Liver (tissue), 9 donors: ENCODE measurements around the gene SCN8A. TPM values are rescaled to one million over a fixed set of nuclear protein-coding genes. Genes with fewer than 3 reads are reported as not detected.
A peak's percentile ranks its signal among the peaks of the same experiment; 100 is the strongest.

ENCODE experiments used
- DNase-seq: peaks from one replicate; pipeline ENCODE4 v3.0.0-alpha.2; 2017; ENCODE audit warnings: low spot score
- H3K27ac ChIP-seq, 2 donors: one replicate each; pipeline ENCODE4 v1.7.0; 2013; ENCODE audit warnings: inconsistent platforms in 2 of 2, low read length in 2 of 2, control low read depth in 1 of 2, low read depth in 1 of 2, mild to moderate bottlenecking in 1 of 2
- H3K27me3 ChIP-seq, 4 donors: one replicate each; pipeline versions ENCODE4 v1.6.1 to v1.7.0; 2013; ENCODE audit warnings: low read length in 3 of 4, inconsistent platforms in 1 of 4, mild to moderate bottlenecking in 1 of 4, moderate library complexity in 1 of 4; ENCODE audit not compliant: control insufficient read depth in 4 of 4, insufficient read depth in 4 of 4
- H3K36me3 ChIP-seq, 4 donors: one replicate each; pipeline versions ENCODE4 v1.6.1 to v1.7.0; 2013; ENCODE audit warnings: low read length in 3 of 4, mild to moderate bottlenecking in 3 of 4, low read depth in 1 of 4, moderate library complexity in 1 of 4; ENCODE audit not compliant: control insufficient read depth in 4 of 4, insufficient read depth in 3 of 4
- H3K4me1 ChIP-seq, 4 donors: one replicate each; pipeline versions ENCODE4 v1.6.1 to v1.7.0; 2013; ENCODE audit warnings: low read length in 3 of 4, mild to moderate bottlenecking in 3 of 4, moderate library complexity in 1 of 4; ENCODE audit not compliant: control insufficient read depth in 4 of 4, insufficient read depth in 4 of 4
- H3K4me3 ChIP-seq, 3 donors: one replicate each; pipeline versions ENCODE4 v1.6.1 to v1.7.0; 2013; ENCODE audit warnings: low read length in 3 of 3, control low read depth in 1 of 3, low read depth in 1 of 3, mild to moderate bottlenecking in 1 of 3
- H3K9ac ChIP-seq, 2 donors: one replicate each; pipeline ENCODE4 v1.7.0; 2013; ENCODE audit warnings: low read length in 2 of 2, mild to moderate bottlenecking in 2 of 2, moderate library complexity in 2 of 2, control low read depth in 1 of 2, low read depth in 1 of 2
- H3K9me3 ChIP-seq, 4 donors: one replicate each; pipeline versions ENCODE4 v1.6.1 to v1.7.0; 2013; ENCODE audit warnings: low read length in 3 of 4; ENCODE audit not compliant: control insufficient read depth in 4 of 4
- CTCF ChIP-seq: fragments of 150-350 bp; IDR thresholded peaks from 2 replicates; pipeline ENCODE4 v1.5.1; 2017; ENCODE audit warnings: improper control_type of control experiment, low read depth, low read length; ENCODE audit not compliant: missing input control
- FOXA1 ChIP-seq: IDR thresholded peaks from 2 replicates; pipeline ENCODE4 v1.6.1; 2016; ENCODE audit warnings: antibody characterized with exemption
- HNF4A ChIP-seq, 2 donors: conservative IDR thresholded peaks; 2 replicates each; pipeline ENCODE4 v1.6.1; 2016; ENCODE audit warnings: antibody characterized with exemption in 2 of 2, mild to moderate bottlenecking in 2 of 2
- HNF4G ChIP-seq: IDR thresholded peaks from 2 replicates; pipeline ENCODE4 v1.6.1; 2016; ENCODE audit warnings: antibody characterized with exemption
- JUND ChIP-seq, 2 donors: IDR thresholded peaks; 2 replicates each; pipeline ENCODE4 v1.6.1; 2016; ENCODE audit warnings: antibody characterized with exemption in 2 of 2
- MAX ChIP-seq: IDR thresholded peaks from 2 replicates; pipeline ENCODE4 v1.6.1; 2016; ENCODE audit warnings: antibody characterized with exemption
- NR2F2 ChIP-seq: IDR thresholded peaks from 2 replicates; pipeline ENCODE4 v1.6.1; 2016; ENCODE audit warnings: antibody characterized with exemption
- RAD21 ChIP-seq, 2 donors: IDR thresholded peaks; 2 replicates each; pipeline ENCODE4 v1.6.1; 2016; ENCODE audit warnings: antibody characterized with exemption in 2 of 2, mild to moderate bottlenecking in 2 of 2
- YY1 ChIP-seq: IDR thresholded peaks from 2 replicates; pipeline ENCODE4 v1.6.1; 2016; ENCODE audit warnings: antibody characterized with exemption, mild to moderate bottlenecking
- WGBS: extraction: QIAGEN DNeasy Blood & Tissue Kit; methylation state at CpG from one replicate; pipeline ENCODE4 v1.1.7; 2013; 5-methylcytosine and 5-hydroxymethylcytosine counted together
- polyA plus RNA-seq, 2 donors: library from polyadenylated mRNA; stranded (reverse) in 1 of 2; unstranded in 1 of 2; fragments of 200-250 nt in 1 of 2; fragments of >200 nt in 1 of 2; fragmentation: Nextera tagmentation in 1 of 2; extraction: Ambion mirVana in 1 of 2; gene quantifications; one replicate each; pipeline versions ENCODE4 v1.2.1 to v1.2.3, GENCODE V29; 2013 to 2015
- total RNA-seq, 2 donors: library from RNA; depleted of rRNA; stranded (reverse); fragments of >200 nt; gene quantifications; one replicate each; pipeline ENCODE4 v1.2.3, GENCODE V29; 2014
- TF ChIP-seq, protein P1 (sequence below): IDR thresholded peaks from 2 replicates; pipeline ENCODE4 v1.6.1; 2016; ENCODE audit warnings: antibody characterized with exemption, mild to moderate bottlenecking
- TF ChIP-seq, protein P2 (sequence below): IDR thresholded peaks from 2 replicates; pipeline ENCODE4 v1.6.1; 2016; ENCODE audit warnings: antibody characterized with exemption
- TF ChIP-seq, protein P3 (sequence below): IDR thresholded peaks from 2 replicates; pipeline ENCODE4 v1.6.1; 2016; ENCODE audit warnings: antibody characterized with exemption
- donor health status: healthy.
- donor health status: healthy.
- donor health status: healthy.
- donor health status: healthy.
- donor health status: healthy.

Gene SCN8A
- total and polyA plus RNA-seq, 4 donors: 0.84 to 12.7 (median 3.8) TPM

- TF ChIP-seq, protein P1, sequence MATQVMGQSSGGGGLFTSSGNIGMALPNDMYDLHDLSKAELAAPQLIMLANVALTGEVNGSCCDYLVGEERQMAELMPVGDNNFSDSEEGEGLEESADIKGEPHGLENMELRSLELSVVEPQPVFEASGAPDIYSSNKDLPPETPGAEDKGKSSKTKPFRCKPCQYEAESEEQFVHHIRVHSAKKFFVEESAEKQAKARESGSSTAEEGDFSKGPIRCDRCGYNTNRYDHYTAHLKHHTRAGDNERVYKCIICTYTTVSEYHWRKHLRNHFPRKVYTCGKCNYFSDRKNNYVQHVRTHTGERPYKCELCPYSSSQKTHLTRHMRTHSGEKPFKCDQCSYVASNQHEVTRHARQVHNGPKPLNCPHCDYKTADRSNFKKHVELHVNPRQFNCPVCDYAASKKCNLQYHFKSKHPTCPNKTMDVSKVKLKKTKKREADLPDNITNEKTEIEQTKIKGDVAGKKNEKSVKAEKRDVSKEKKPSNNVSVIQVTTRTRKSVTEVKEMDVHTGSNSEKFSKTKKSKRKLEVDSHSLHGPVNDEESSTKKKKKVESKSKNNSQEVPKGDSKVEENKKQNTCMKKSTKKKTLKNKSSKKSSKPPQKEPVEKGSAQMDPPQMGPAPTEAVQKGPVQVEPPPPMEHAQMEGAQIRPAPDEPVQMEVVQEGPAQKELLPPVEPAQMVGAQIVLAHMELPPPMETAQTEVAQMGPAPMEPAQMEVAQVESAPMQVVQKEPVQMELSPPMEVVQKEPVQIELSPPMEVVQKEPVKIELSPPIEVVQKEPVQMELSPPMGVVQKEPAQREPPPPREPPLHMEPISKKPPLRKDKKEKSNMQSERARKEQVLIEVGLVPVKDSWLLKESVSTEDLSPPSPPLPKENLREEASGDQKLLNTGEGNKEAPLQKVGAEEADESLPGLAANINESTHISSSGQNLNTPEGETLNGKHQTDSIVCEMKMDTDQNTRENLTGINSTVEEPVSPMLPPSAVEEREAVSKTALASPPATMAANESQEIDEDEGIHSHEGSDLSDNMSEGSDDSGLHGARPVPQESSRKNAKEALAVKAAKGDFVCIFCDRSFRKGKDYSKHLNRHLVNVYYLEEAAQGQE: no peak
Measured at GRCh38 chr12:51669271-51669670, 78.2 kb downstream of the SCN8A start (continued).

- H3K27me3 ChIP-seq: no peaks in the 10 kb centered on the region
- 88% methylated on average over 1 of the region's 1 CpG for WGBS
- H3K9me3 ChIP-seq: no peaks in the 10 kb centered on the region
- H3K4me3 ChIP-seq: no peak overlapping the region
- TF ChIP-seq YY1: no peak
- no peak for TF ChIP-seq NR2F2
- TF ChIP-seq HNF4A (conservative IDR thresholded peaks at IDR 0.05): peak in 1 of 2 donors; percentile 4
- no peak for TF ChIP-seq CTCF
- TF ChIP-seq, protein P2, sequence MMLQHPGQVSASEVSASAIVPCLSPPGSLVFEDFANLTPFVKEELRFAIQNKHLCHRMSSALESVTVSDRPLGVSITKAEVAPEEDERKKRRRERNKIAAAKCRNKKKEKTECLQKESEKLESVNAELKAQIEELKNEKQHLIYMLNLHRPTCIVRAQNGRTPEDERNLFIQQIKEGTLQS: no peak
- TF ChIP-seq MAX: no peak
- no peak for TF ChIP-seq FOXA1
- no peak for TF ChIP-seq HNF4G
- H3K9ac ChIP-seq: no peak overlapping the region
- peaks cover 0 to 24% (median 8%) of the 10 kb centered on the region in 4 donors for H3K4me1 ChIP-seq
- no peak overlapping the region for H3K27ac ChIP-seq
- no peak for DNase-seq
- H3K36me3 ChIP-seq: no peaks in the 10 kb centered on the region
Measured at GRCh38 chr12:51669996-51670395, 79.0 kb downstream of the SCN8A start.

DNA sequence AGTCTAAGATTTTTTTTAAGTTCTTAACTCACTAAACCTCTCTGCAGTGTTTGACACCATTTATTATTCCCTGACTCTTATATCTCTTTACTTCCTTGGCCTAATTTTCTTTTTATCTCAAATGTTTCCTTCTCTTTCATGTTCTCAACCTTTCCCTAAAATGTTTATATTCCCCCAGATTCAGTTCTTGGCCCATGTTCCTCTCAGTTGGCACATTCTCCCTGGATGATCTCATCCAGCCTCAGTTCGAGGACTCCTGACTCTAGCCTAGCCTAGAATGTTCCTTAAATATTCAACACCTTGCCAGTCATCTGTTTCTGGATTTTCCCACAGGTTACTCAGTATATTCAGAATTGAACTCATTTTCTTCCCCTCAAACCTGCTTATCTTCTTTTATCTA is 81.3 kb downstream of the SCN8A start:
- WGBS: 14% methylated on average over 1 of the region's 1 CpG
- H3K36me3 ChIP-seq: no peaks in the 10 kb centered on the region
- no peak overlapping the region for H3K9ac ChIP-seq
- no peak overlapping the region for H3K27ac ChIP-seq
- no peak for DNase-seq
- no peak for TF ChIP-seq MAX
- peak in 1 of 2 donors; percentile 12 for TF ChIP-seq HNF4A (conservative IDR thresholded peaks at IDR 0.05)
- no peak for TF ChIP-seq RAD21 (IDR thresholded peaks at IDR 0.05)
- TF ChIP-seq, protein P2: peak; percentile 40
- TF ChIP-seq JUND (IDR thresholded peaks at IDR 0.05): peak in 1 of 2 donors; percentile 73
- TF ChIP-seq YY1: no peak
- TF ChIP-seq, protein P3, sequence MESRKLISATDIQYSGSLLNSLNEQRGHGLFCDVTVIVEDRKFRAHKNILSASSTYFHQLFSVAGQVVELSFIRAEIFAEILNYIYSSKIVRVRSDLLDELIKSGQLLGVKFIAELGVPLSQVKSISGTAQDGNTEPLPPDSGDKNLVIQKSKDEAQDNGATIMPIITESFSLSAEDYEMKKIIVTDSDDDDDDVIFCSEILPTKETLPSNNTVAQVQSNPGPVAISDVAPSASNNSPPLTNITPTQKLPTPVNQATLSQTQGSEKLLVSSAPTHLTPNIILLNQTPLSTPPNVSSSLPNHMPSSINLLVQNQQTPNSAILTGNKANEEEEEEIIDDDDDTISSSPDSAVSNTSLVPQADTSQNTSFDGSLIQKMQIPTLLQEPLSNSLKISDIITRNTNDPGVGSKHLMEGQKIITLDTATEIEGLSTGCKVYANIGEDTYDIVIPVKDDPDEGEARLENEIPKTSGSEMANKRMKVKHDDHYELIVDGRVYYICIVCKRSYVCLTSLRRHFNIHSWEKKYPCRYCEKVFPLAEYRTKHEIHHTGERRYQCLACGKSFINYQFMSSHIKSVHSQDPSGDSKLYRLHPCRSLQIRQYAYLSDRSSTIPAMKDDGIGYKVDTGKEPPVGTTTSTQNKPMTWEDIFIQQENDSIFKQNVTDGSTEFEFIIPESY: no peak
- peaks cover 0 to 39% (median 22%) of the 10 kb centered on the region in 4 donors for H3K4me1 ChIP-seq
- H3K4me3 ChIP-seq: no peak overlapping the region
- H3K27me3 ChIP-seq: no peaks in the 10 kb centered on the region
- no peaks in the 10 kb centered on the region for H3K9me3 ChIP-seq
